HepG2 (cell line): ENCODE measurements around the gene MYO1E. TPM values are rescaled to one million over a fixed set of nuclear protein-coding genes. Genes with fewer than 3 reads are reported as not detected.

Experiments
- FOXK2 ChIP-seq: fragments of 450-650 bp; IDR thresholded peaks from 2 replicates; pipeline ENCODE4 v1.6.1; 2016
- GATAD2A ChIP-seq: IDR thresholded peaks from 2 replicates; pipeline ENCODE4 v1.6.1; 2016
- KDM6A ChIP-seq: IDR thresholded peaks from 2 replicates; pipeline ENCODE4 v1.6.1; 2016; ENCODE audit warnings: low read depth
- MXI1 ChIP-seq: IDR thresholded peaks from 3 replicates; pipeline ENCODE4 v1.6.1; 2012; ENCODE audit warnings: low read depth, low read length, inconsistent platforms, borderline replicate concordance
- NCOA2 ChIP-seq: sonication (generic); formaldehyde crosslinking; IDR thresholded peaks from 2 replicates; pipeline ENCODE4 v1.8.0; 2022; ENCODE audit warnings: inconsistent platforms
- PCBP1 ChIP-seq: fragments of 200-400 bp; formaldehyde crosslinking; IDR thresholded peaks from 2 replicates; pipeline ENCODE4 v1.6.1; 2017; ENCODE audit warnings: mild to moderate bottlenecking, low read depth, low read length, borderline replicate concordance
- SAP130 ChIP-seq: IDR thresholded peaks from 2 replicates; pipeline ENCODE4 v1.6.1; 2016; ENCODE audit warnings: low read depth
- SIX1 ChIP-seq: sonication (generic); formaldehyde crosslinking; IDR thresholded peaks from 2 replicates; pipeline ENCODE4 v1.4.0; 2020; ENCODE audit warnings: missing genetic modification reagents, borderline replicate concordance
- SOX5 ChIP-seq: IDR thresholded peaks from 2 replicates; pipeline ENCODE4 v1.6.1; 2016; ENCODE audit warnings: borderline replicate concordance
- SPEN ChIP-seq: sonication (generic); formaldehyde crosslinking; IDR thresholded peaks from 2 replicates; pipeline ENCODE4 v1.5.1; 2020; ENCODE audit warnings: low read depth, mild to moderate bottlenecking, missing genetic modification reagents
- TAF15 ChIP-seq: fragments of 200-400 bp; formaldehyde crosslinking; IDR thresholded peaks from one replicate; pipeline ENCODE4 v1.6.1; 2018; ENCODE audit warnings: mild to moderate bottlenecking, low read depth, low read length; ENCODE audit not compliant: poor library complexity, severe bottlenecking
- TFE3 ChIP-seq: IDR thresholded peaks from 2 replicates; pipeline ENCODE4 v1.6.1; 2016
- ZMYM2 ChIP-seq: sonication (generic); formaldehyde crosslinking; IDR thresholded peaks from 2 replicates; pipeline ENCODE4 v1.8.0; 2022; ENCODE audit warnings: mild to moderate bottlenecking, missing genetic modification reagents
- ZNF263 ChIP-seq: sonication (generic); formaldehyde crosslinking; IDR thresholded peaks from 2 replicates; pipeline ENCODE4 v1.4.0; 2020; ENCODE audit warnings: missing genetic modification reagents
- ZNF350 ChIP-seq: sonication (generic); formaldehyde crosslinking; IDR thresholded peaks from 2 replicates; pipeline ENCODE4 v1.4.0; 2020; ENCODE audit warnings: mild to moderate bottlenecking, low read depth, missing genetic modification reagents, borderline replicate concordance
- ZNF441 ChIP-seq: sonication (generic); formaldehyde crosslinking; IDR thresholded peaks from 2 replicates; pipeline ENCODE4 v1.7.0; 2021; ENCODE audit warnings: missing genetic modification reagents, borderline replicate concordance
- polyA plus RNA-seq, 8 experiments: library from polyadenylated mRNA; depleted of rRNA in 3 of 8; stranded (reverse) in 7 of 8; unstranded in 1 of 8; fragments of >200 nt; fragmentation: Illumina TruSeq in 4 of 8; extraction: Trizol in 4 of 8; gene quantifications; 2 replicates each; pipeline versions ENCODE4 v1.2.1 to v1.2.3, GENCODE V29; 2011 to 2016; ENCODE audit warnings: low read depth in 4 of 8, missing spikeins in 1 of 8, mixed read lengths in 1 of 8; ENCODE audit not compliant: insufficient read depth in 1 of 8
- total RNA-seq, 5 experiments: library from RNA; depleted of rRNA; stranded (reverse); fragments of >200 nt; fragmentation: Illumina TruSeq; extraction: Trizol; gene quantifications; 2 replicates each; pipeline ENCODE4 v1.2.3, GENCODE V29; 2016; ENCODE audit warnings: low read depth in 1 of 5
- TF ChIP-seq, protein P1 (sequence below): sonication (generic); formaldehyde crosslinking; IDR thresholded peaks from 2 replicates; pipeline ENCODE4 v1.5.0; 2020; ENCODE audit warnings: mild to moderate bottlenecking, missing genetic modification reagents, borderline replicate concordance
- TF ChIP-seq, protein P2 (sequence below): sonication (generic); formaldehyde crosslinking; IDR thresholded peaks from 2 replicates; pipeline ENCODE4 v1.4.0; 2020; ENCODE audit warnings: missing genetic modification reagents

MYO1E gene
- total and polyA plus RNA-seq, 2 of the 13 experiments (the other 11 are each of a cell fraction or from before 2014, with no cell fraction given): 15.7 to 25.1 TPM

DNA sequence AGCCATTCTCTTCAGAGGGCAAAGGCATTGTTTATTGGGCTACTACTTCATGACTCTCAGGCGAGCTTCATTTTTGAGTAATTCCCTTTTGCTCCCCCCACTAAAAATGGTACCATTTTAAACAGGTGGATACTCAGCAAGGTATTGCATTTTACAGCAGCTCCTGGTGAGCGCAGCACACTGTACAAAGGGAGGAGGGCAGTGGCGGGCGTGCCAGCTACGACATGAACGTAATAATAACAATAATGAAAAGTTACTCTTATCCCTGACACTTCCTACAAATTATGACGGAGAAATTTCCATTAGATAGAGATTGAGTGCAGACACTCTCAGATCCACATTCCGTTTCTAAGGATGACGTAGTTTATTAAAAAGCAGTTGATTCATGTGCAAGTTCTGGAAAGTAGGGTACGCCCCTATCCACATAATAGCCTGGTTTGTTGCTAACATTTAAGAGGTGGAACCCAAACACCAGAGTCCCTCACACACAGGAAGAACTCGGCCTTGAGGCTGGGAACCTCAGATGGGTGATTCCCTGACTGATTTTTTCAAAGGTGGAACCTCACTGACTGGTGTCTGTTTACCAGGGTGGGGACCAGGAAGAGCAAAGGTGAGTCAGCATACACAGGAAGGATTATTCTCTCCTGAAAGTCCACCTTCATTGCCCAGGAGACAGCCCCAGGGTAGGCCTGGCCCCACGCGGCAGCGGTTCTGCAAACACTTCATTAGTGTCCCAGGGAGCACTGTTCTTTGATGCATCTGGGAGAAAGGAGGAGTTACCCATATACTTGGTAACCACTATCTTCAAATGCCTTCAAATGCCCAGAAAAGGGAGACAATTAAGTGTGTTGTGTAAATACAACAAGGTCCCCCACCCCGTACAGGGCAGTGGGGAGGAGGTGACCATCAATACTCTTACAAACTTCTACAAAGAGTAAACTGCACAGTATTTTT is 96.2 kb downstream of the MYO1E start (continued):
- 0 out of 2 replicates have a peak, but pooled peaks have one; percentile 33 for TF ChIP-seq ZNF441 (CRISPR knock-in tag)
- TF ChIP-seq SIX1: peak; percentile 75; the same call in 1 of the 2 replicates
- peak; percentile 97; the same call in 1 of the 2 replicates for TF ChIP-seq GATAD2A
- TF ChIP-seq NCOA2 (CRISPR knock-in tag): peak; percentile 94
- TF ChIP-seq SPEN (CRISPR knock-in tag): peak; percentile 15; the same call in 1 of the 2 replicates
- peak; percentile 93 for TF ChIP-seq KDM6A (CRISPR knock-in tag)
- peak; percentile 84 for TF ChIP-seq SAP130 (CRISPR knock-in tag)
- peak; percentile 99 for TF ChIP-seq ZNF263 (CRISPR knock-in tag)
- TF ChIP-seq, protein P1, sequence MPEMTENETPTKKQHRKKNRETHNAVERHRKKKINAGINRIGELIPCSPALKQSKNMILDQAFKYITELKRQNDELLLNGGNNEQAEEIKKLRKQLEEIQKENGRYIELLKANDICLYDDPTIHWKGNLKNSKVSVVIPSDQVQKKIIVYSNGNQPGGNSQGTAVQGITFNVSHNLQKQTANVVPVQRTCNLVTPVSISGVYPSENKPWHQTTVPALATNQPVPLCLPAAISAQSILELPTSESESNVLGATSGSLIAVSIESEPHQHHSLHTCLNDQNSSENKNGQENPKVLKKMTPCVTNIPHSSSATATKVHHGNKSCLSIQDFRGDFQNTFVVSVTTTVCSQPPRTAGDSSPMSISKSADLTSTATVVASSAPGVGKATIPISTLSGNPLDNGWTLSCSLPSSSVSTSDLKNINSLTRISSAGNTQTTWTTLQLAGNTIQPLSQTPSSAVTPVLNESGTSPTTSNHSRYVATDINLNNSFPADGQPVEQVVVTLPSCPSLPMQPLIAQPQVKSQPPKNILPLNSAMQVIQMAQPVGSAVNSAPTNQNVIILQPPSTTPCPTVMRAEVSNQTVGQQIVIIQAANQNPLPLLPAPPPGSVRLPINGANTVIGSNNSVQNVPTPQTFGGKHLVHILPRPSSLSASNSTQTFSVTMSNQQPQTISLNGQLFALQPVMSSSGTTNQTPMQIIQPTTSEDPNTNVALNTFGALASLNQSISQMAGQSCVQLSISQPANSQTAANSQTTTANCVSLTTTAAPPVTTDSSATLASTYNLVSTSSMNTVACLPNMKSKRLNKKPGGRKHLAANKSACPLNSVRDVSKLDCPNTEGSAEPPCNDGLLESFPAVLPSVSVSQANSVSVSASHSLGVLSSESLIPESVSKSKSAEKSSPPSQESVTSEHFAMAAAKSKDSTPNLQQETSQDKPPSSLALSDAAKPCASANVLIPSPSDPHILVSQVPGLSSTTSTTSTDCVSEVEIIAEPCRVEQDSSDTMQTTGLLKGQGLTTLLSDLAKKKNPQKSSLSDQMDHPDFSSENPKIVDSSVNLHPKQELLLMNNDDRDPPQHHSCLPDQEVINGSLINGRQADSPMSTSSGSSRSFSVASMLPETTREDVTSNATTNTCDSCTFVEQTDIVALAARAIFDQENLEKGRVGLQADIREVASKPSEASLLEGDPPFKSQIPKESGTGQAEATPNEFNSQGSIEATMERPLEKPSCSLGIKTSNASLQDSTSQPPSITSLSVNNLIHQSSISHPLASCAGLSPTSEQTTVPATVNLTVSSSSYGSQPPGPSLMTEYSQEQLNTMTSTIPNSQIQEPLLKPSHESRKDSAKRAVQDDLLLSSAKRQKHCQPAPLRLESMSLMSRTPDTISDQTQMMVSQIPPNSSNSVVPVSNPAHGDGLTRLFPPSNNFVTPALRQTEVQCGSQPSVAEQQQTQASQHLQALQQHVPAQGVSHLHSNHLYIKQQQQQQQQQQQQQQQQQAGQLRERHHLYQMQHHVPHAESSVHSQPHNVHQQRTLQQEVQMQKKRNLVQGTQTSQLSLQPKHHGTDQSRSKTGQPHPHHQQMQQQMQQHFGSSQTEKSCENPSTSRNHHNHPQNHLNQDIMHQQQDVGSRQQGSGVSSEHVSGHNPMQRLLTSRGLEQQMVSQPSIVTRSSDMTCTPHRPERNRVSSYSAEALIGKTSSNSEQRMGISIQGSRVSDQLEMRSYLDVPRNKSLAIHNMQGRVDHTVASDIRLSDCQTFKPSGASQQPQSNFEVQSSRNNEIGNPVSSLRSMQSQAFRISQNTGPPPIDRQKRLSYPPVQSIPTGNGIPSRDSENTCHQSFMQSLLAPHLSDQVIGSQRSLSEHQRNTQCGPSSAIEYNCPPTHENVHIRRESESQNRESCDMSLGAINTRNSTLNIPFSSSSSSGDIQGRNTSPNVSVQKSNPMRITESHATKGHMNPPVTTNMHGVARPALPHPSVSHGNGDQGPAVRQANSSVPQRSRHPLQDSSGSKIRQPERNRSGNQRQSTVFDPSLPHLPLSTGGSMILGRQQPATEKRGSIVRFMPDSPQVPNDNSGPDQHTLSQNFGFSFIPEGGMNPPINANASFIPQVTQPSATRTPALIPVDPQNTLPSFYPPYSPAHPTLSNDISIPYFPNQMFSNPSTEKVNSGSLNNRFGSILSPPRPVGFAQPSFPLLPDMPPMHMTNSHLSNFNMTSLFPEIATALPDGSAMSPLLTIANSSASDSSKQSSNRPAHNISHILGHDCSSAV: no peak
- no peak for TF ChIP-seq PCBP1
- TF ChIP-seq SOX5: peak; percentile 88
- TF ChIP-seq, protein P2, sequence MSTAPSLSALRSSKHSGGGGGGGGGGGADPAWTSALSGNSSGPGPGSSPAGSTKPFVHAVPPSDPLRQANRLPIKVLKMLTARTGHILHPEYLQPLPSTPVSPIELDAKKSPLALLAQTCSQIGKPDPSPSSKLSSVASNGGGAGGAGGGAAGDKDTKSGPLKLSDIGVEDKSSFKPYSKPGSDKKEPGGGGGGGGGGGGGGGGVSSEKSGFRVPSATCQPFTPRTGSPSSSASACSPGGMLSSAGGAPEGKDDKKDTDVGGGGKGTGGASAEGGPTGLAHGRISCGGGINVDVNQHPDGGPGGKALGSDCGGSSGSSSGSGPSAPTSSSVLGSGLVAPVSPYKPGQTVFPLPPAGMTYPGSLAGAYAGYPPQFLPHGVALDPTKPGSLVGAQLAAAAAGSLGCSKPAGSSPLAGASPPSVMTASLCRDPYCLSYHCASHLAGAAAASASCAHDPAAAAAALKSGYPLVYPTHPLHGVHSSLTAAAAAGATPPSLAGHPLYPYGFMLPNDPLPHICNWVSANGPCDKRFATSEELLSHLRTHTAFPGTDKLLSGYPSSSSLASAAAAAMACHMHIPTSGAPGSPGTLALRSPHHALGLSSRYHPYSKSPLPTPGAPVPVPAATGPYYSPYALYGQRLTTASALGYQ (CRISPR knock-in tag): peak; percentile 95
- TF ChIP-seq ZMYM2 (CRISPR knock-in tag): peak; percentile 83
- no peak for TF ChIP-seq TAF15
- TF ChIP-seq FOXK2: peak; percentile 3; the same call in 1 of the 2 replicates
- peak; percentile 41; the same call in 1 of the 3 replicates for TF ChIP-seq MXI1
- TF ChIP-seq ZNF350: peak; percentile 50
- peak; percentile 75 for TF ChIP-seq TFE3 (CRISPR knock-in tag)
